Osteoblast (primary cell): ENCODE measurements around the gene NINJ1. TPM values are rescaled to one million over a fixed set of nuclear protein-coding genes. Genes with fewer than 3 reads are reported as not detected.

Source experiments
- DNase-seq: peaks from one replicate; pipeline ENCODE4 v3.0.0; 2011; ENCODE audit warnings: low spot score, mixed read lengths; ENCODE audit not compliant: insufficient read length; ENCODE audit errors: missing footprints
- H2AFZ ChIP-seq: 2 replicates; pipeline ENCODE4 v1.6.0; 2011; ENCODE audit warnings: mild to moderate bottlenecking, low read length
- H3K27ac ChIP-seq: 2 replicates; pipeline ENCODE4 v1.5.1; 2011; ENCODE audit warnings: mild to moderate bottlenecking, low read depth, low read length, moderate library complexity
- H3K27me3 ChIP-seq: 2 replicates; pipeline ENCODE4 v1.6.0; 2012; ENCODE audit warnings: mild to moderate bottlenecking, control low read depth, inconsistent platforms, low read length, moderate library complexity; ENCODE audit not compliant: insufficient read depth
- H3K36me3 ChIP-seq: 2 replicates; pipeline ENCODE4 v1.5.1; 2011; ENCODE audit warnings: mild to moderate bottlenecking, low read length, control low read depth, moderate library complexity; ENCODE audit not compliant: insufficient read depth
- H3K4me1 ChIP-seq: 2 replicates; pipeline ENCODE4 v1.5.1; 2011; ENCODE audit warnings: mild to moderate bottlenecking, low read length, control low read depth, moderate library complexity; ENCODE audit not compliant: insufficient read depth
- H3K4me2 ChIP-seq: 2 replicates; pipeline ENCODE4 v1.6.0; 2011; ENCODE audit warnings: mild to moderate bottlenecking, low read length; ENCODE audit not compliant: insufficient read depth
- H3K4me3 ChIP-seq: fragments of 200-600 bp; sonication (generic); 3 replicates; pipeline ENCODE4 v1.5.1; 2012; ENCODE audit warnings: mild to moderate bottlenecking, low read length, inconsistent platforms; ENCODE audit not compliant: insufficient read depth
- H3K79me2 ChIP-seq: 2 replicates; pipeline ENCODE4 v1.6.0; 2012; ENCODE audit warnings: mild to moderate bottlenecking, low read length, control low read depth, inconsistent platforms; ENCODE audit not compliant: insufficient read depth
- H3K9me3 ChIP-seq: 2 replicates; pipeline ENCODE4 v1.5.1; 2011; ENCODE audit warnings: low read depth, low read length, control low read depth
- H4K20me1 ChIP-seq: 2 replicates; pipeline ENCODE4 v1.6.0; 2012; ENCODE audit warnings: mild to moderate bottlenecking, low read length, control low read depth; ENCODE audit not compliant: insufficient read depth
- total RNA-seq: library from RNA; depleted of rRNA; stranded (reverse); fragments of >200 nt; gene quantifications from 2 replicates; pipeline ENCODE4 v1.2.3, GENCODE V29; 2012
- TF ChIP-seq, protein P1 (sequence below): IDR thresholded peaks from 2 replicates; pipeline ENCODE4 v1.5.1; 2011; ENCODE audit warnings: mild to moderate bottlenecking, low read depth, low read length, moderate library complexity; ENCODE audit errors: extremely low read depth

The NINJ1 gene
- total RNA-seq, 1 donor, result 34.7 TPM

- H3K4me1 ChIP-seq, result peaks cover 19% of the 10 kb centered on the region
- TF ChIP-seq, protein P1, sequence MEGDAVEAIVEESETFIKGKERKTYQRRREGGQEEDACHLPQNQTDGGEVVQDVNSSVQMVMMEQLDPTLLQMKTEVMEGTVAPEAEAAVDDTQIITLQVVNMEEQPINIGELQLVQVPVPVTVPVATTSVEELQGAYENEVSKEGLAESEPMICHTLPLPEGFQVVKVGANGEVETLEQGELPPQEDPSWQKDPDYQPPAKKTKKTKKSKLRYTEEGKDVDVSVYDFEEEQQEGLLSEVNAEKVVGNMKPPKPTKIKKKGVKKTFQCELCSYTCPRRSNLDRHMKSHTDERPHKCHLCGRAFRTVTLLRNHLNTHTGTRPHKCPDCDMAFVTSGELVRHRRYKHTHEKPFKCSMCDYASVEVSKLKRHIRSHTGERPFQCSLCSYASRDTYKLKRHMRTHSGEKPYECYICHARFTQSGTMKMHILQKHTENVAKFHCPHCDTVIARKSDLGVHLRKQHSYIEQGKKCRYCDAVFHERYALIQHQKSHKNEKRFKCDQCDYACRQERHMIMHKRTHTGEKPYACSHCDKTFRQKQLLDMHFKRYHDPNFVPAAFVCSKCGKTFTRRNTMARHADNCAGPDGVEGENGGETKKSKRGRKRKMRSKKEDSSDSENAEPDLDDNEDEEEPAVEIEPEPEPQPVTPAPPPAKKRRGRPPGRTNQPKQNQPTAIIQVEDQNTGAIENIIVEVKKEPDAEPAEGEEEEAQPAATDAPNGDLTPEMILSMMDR, result no peak
- no peak overlapping the region for H2AFZ ChIP-seq
- H3K27ac ChIP-seq, result no peak overlapping the region
- no peak overlapping the region for H3K4me2 ChIP-seq
- DNase-seq, result peak; percentile 22
- H3K36me3 ChIP-seq, result peaks cover 16% of the 10 kb centered on the region
- H3K79me2 ChIP-seq, result peaks cover under 1% of the 10 kb centered on the region
- no peaks in the 10 kb centered on the region for H3K27me3 ChIP-seq
- no peaks in the 10 kb centered on the region for H3K9me3 ChIP-seq
- no peak overlapping the region for H3K4me3 ChIP-seq
- peaks cover 7% of the 10 kb centered on the region for H4K20me1 ChIP-seq
Measured at GRCh38 chr9:93115486-93116071, 18.5 kb downstream of the NINJ1 start.

DNA sequence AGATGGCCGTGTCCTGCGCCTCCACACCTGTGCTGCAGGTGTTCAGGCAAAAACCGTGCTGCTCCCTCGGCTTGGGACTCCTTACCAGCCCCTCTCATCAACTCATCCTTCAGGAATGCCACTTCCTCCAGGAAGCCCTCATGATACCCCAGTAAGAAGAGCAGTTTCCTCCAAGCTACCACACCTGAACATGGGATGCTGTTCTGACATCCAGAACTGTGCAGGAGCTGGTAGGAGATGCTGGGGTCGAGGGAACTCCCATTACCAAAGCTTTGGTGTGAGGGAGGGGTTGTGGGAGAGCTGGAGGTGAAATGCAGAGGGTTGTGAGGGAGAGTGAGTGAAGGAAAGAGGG is 19.1 kb downstream of the NINJ1 start:
- H3K36me3 ChIP-seq, result peaks cover 19% of the 10 kb centered on the region
- H3K79me2 ChIP-seq, result peaks cover 4% of the 10 kb centered on the region
- no peak overlapping the region for H2AFZ ChIP-seq
- no peak overlapping the region for H3K4me2 ChIP-seq
- H3K4me3 ChIP-seq, result no peak overlapping the region
- no peaks in the 10 kb centered on the region for H3K9me3 ChIP-seq
- H3K27ac ChIP-seq, result no peak overlapping the region
- TF ChIP-seq, protein P1, result no peak
- DNase-seq, result no peak
- H3K27me3 ChIP-seq, result no peaks in the 10 kb centered on the region
- H3K4me1 ChIP-seq, result peaks cover 13% of the 10 kb centered on the region
- H4K20me1 ChIP-seq, result peaks cover 8% of the 10 kb centered on the region

DNA sequence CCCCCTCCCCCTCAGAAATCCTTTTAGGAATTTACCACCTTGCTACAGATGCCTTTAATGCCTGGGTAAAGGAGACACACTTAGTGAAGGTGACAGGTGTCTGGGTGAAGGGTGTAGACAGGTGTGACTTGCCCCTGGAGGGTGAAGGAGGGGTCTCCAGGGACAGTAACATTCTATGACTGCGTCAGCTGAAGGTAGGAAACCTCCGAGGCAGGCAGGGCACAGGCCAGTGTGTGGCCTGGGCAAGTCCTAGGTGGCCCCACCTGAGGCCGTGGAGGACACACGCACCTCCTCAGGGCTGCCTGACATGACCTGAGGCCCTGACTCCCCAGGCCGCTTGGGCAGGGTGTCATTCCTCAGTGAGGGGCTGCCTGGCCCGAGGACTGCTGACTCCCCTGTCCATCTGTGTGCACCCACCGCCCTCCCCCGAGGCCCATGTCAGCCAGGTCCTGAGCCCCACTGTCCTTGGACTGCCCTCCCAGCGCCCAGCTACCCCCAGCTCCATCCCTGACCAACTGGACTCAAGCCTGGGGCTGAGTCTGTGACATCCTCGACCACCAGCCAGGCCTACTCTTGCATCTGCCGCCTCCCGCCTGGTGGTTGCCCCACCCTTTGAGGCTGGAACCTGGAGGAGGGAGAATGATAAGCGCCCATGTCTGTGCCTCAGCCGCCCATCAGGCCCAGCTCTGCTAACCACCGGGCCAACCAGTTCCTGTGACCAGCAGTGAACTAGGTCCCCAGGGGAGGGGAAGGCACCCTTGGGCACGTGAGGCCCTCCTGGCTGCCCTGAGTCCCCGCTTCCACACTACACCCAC is 19.7 kb downstream of the NINJ1 start:
- peaks cover 7% of the 10 kb centered on the region for H3K4me1 ChIP-seq
- peaks cover 8% of the 10 kb centered on the region for H4K20me1 ChIP-seq
- no peak overlapping the region for H2AFZ ChIP-seq
- H3K27ac ChIP-seq, result no peak overlapping the region
- H3K36me3 ChIP-seq, result peaks cover 19% of the 10 kb centered on the region
- no peaks in the 10 kb centered on the region for H3K27me3 ChIP-seq
- H3K4me3 ChIP-seq, result no peak overlapping the region
- peaks cover 4% of the 10 kb centered on the region for H3K79me2 ChIP-seq
- peak; percentile 59 for DNase-seq
- no peak overlapping the region for H3K4me2 ChIP-seq
- TF ChIP-seq, protein P1, result no peak
- no peaks in the 10 kb centered on the region for H3K9me3 ChIP-seq

GRCh38 chr9:93112864-93113389 is 21.1 kb downstream of the NINJ1 start:
- Histone ChIP-seq H3K4me1 (peaks cover 5% of the 10 kb centered on the region), H3K4me3 (no peak overlapping the region), H3K79me2 (peaks cover 15% of the 10 kb centered on the region), H3K9me3 (no peaks in the 10 kb centered on the region), H4K20me1 (peaks cover 12% of the 10 kb centered on the region), H2AFZ (no peak overlapping the region), H3K27ac (no peak overlapping the region), H3K4me2 (no peak overlapping the region), H3K36me3 (peaks cover 19% of the 10 kb centered on the region), H3K27me3 (no peaks in the 10 kb centered on the region)
- TF ChIP-seq, protein P1, result no peak
- no peak for DNase-seq
